HCT116 (cell line): Measurements from ENCODE around the gene ZFTA. TPM values are rescaled to one million over a fixed set of nuclear protein-coding genes. Genes with fewer than 3 reads are reported as not detected.

Source experiments
- ATAC-seq: fragments of 200-7000 bp; cut with Tn5 transposase; 2 replicates; pipeline ENCODE4 v1.9.1; 2020; ENCODE audit warnings: mild to moderate bottlenecking, moderate library complexity
- BruUV-seq: library from RNA; stranded (reverse); fragments of 400-500 nt; replicated peaks from 2 replicates; lab custom pipeline; 2021; lab: Mats Ljungman, UMichigan
- CTCF ChIA-PET: fragments of 300-600 bp; sonication (Branson Sonifier 250); formaldehyde crosslinking; loops from one replicate; lab custom pipeline; 2021; ENCODE audit warnings: antibody characterized with exemption; lab: Charles Lee
- POLR2A ChIA-PET: fragments of 300-600, 350-600 bp; sonication (Branson Sonifier 250); formaldehyde crosslinking; loops from one replicate; lab custom pipeline; 2021; ENCODE audit warnings: antibody characterized with exemption; lab: Charles Lee
- RAD21 ChIA-PET, 2 experiments: fragments of 300-600 bp; sonication (Branson Sonifier 250); formaldehyde crosslinking; loops; one replicate each; lab custom pipeline; 2023; ENCODE audit warnings: low total read pairs in 2 of 2; ENCODE audit not compliant: uncharacterized antibody in 2 of 2, unreplicated experiment in 2 of 2, low non-redundant PET in 1 of 2; lab: Charles Lee
- DNase-seq: peaks from one replicate; pipeline ENCODE4 v3.0.0-alpha.2; 2010; ENCODE audit warnings: low read depth, low spot score
- H2AFZ ChIP-seq: fragments of 200-600 bp; shearing (Covaris generic), sonication (generic); 2 replicates; pipeline ENCODE4 v1.6.1; 2017; ENCODE audit warnings: low read depth, mixed run types, mixed read lengths, antibody characterized with exemption, low read length; ENCODE audit not compliant: poor library complexity, severe bottlenecking
- H3K27ac ChIP-seq: 2 replicates; pipeline ENCODE4 v1.5.1; 2012; ENCODE audit warnings: low read depth, low read length
- H3K27me3 ChIP-seq: fragments of 200-600 bp; sonication (generic); 2 replicates; pipeline ENCODE4 v1.6.1; 2016; ENCODE audit warnings: mixed run types, low read length, mixed read lengths; ENCODE audit not compliant: insufficient read depth
- H3K36me3 ChIP-seq, 2 experiments: fragments of 200-500 bp in 1 of 2; fragments of 200-600 bp in 1 of 2; sonication (Bioruptor generic) in 1 of 2; sonication (generic) in 1 of 2; 2 replicates each; pipeline versions ENCODE4 v1.5.1 to v1.6.1; 2014 to 2016; ENCODE audit warnings: low read length in 2 of 2, inconsistent platforms in 1 of 2, mixed read lengths in 1 of 2, mixed run types in 1 of 2; ENCODE audit not compliant: insufficient read depth in 2 of 2, control insufficient read depth in 1 of 2
- H3K4me1 ChIP-seq, 2 experiments: fragments of 200-600 bp in 1 of 2; sonication (generic) in 1 of 2; 2 replicates each; pipeline versions ENCODE4 v1.5.1 to v1.6.1; 2012 to 2017; ENCODE audit warnings: low read length in 2 of 2, inconsistent platforms in 1 of 2, mild to moderate bottlenecking in 1 of 2, mixed read lengths in 1 of 2, mixed run types in 1 of 2, moderate library complexity in 1 of 2; ENCODE audit not compliant: insufficient read depth in 2 of 2, control insufficient read depth in 1 of 2
- H3K4me2 ChIP-seq: fragments of 200-600 bp; sonication (generic); 2 replicates; pipeline ENCODE4 v1.6.1; 2017; ENCODE audit warnings: mixed run types, low read length, mixed read lengths
- H3K4me3 ChIP-seq, 2 experiments: fragments of 200-600 bp in 1 of 2; sonication (generic) in 1 of 2; replicated peaks in 1 of 2; 2 replicates each; pipeline ENCODE4 v1.5.1; 2011 to 2016; ENCODE audit warnings: low read length in 2 of 2, control low read depth in 1 of 2, low read depth in 1 of 2, mild to moderate bottlenecking in 1 of 2, mixed read lengths in 1 of 2, mixed run types in 1 of 2
- H3K79me2 ChIP-seq: fragments of 200-600 bp; sonication (generic); 2 replicates; pipeline ENCODE4 v1.6.1; 2017; ENCODE audit warnings: mild to moderate bottlenecking, mixed run types, low read length, moderate library complexity, mixed read lengths; ENCODE audit not compliant: insufficient read depth
- H3K9ac ChIP-seq: fragments of 200-600 bp; sonication (generic); 2 replicates; pipeline ENCODE4 v1.6.1; 2016; ENCODE audit warnings: low read length, mixed read lengths
- H3K9me2 ChIP-seq: fragments of 200-600 bp; sonication (generic), shearing (Covaris generic); 2 replicates; pipeline ENCODE4 v1.6.1; 2017; ENCODE audit warnings: mixed run types, mild to moderate bottlenecking, moderate library complexity; ENCODE audit not compliant: insufficient read depth
- H3K9me3 ChIP-seq, 2 experiments: fragments of 200-500 bp in 1 of 2; fragments of 200-600 bp in 1 of 2; sonication (Bioruptor generic) in 1 of 2; sonication (generic) in 1 of 2; 2 replicates each; pipeline ENCODE4 v1.6.1; 2014 to 2017; ENCODE audit warnings: low read length in 2 of 2, mixed read lengths in 2 of 2, inconsistent platforms in 1 of 2, low read depth in 1 of 2, mild to moderate bottlenecking in 1 of 2, mixed run types in 1 of 2, moderate library complexity in 1 of 2; ENCODE audit not compliant: control insufficient read depth in 1 of 2, insufficient read depth in 1 of 2
- H4K20me1 ChIP-seq: fragments of 200-600 bp; sonication (generic), shearing (Covaris generic); 2 replicates; pipeline ENCODE4 v1.6.1; 2017; ENCODE audit warnings: mixed run types, mild to moderate bottlenecking, moderate library complexity; ENCODE audit not compliant: insufficient read depth
- CBX3 ChIP-seq: IDR thresholded peaks from 2 replicates; pipeline ENCODE4 v1.6.1; 2012; ENCODE audit warnings: low read depth
- CEBPB ChIP-seq: IDR thresholded peaks from 2 replicates; pipeline ENCODE4 v1.6.1; 2012; ENCODE audit warnings: low read depth
- EGR1 ChIP-seq: IDR thresholded peaks from 2 replicates; pipeline ENCODE4 v1.6.1; 2012; ENCODE audit warnings: low read depth
- ELF1 ChIP-seq: IDR thresholded peaks from 2 replicates; pipeline ENCODE4 v1.6.1; 2012; ENCODE audit warnings: low read depth, borderline replicate concordance
- EZH2phosphoT487 ChIP-seq: fragments of 200-600 bp; IDR thresholded peaks from 2 replicates; pipeline ENCODE4 v1.6.1; 2018; ENCODE audit warnings: antibody characterized with exemption, borderline replicate concordance
- FOSL1 ChIP-seq: IDR thresholded peaks from 2 replicates; pipeline ENCODE4 v1.6.1; 2012; ENCODE audit warnings: low read depth
- MAX ChIP-seq: IDR thresholded peaks from 2 replicates; pipeline ENCODE4 v1.6.1; 2012
- POLR2A ChIP-seq: IDR thresholded peaks from 2 replicates; pipeline ENCODE4 v1.7.0; 2011; ENCODE audit warnings: borderline replicate concordance; ENCODE audit not compliant: insufficient read depth, insufficient read length; ENCODE audit errors: extremely low read depth
- POLR2AphosphoS5 ChIP-seq: IDR thresholded peaks from 2 replicates; pipeline ENCODE4 v1.6.1; 2011; ENCODE audit warnings: mild to moderate bottlenecking, low read depth, low read length, moderate library complexity
- RAD21 ChIP-seq: IDR thresholded peaks from 2 replicates; pipeline ENCODE4 v1.6.1; 2012; ENCODE audit warnings: low read depth, mild to moderate bottlenecking
- SIN3A ChIP-seq: IDR thresholded peaks from 2 replicates; pipeline ENCODE4 v1.6.1; 2012; ENCODE audit warnings: low read depth
- SP1 ChIP-seq: IDR thresholded peaks from 2 replicates; pipeline ENCODE4 v1.6.1; 2012; ENCODE audit warnings: low read depth
- SRF ChIP-seq: IDR thresholded peaks from 2 replicates; pipeline ENCODE4 v1.6.1; 2012; ENCODE audit warnings: low read depth
- TCF7L2 ChIP-seq: IDR thresholded peaks from 2 replicates; pipeline ENCODE4 v1.7.0; 2011; ENCODE audit warnings: borderline replicate concordance, inconsistent platforms; ENCODE audit not compliant: insufficient read depth, insufficient read length; ENCODE audit errors: extremely low read depth
- ZNF274 ChIP-seq: fragments of 200-500 bp; sonication (Bioruptor generic); IDR thresholded peaks from 2 replicates; pipeline ENCODE4 v1.6.1; 2014; ENCODE audit warnings: mild to moderate bottlenecking, low read depth, low read length, inconsistent platforms
- intact Hi-C: fragments of 100-400 bp; cut with micrococcal nuclease; formaldehyde crosslinking; loops from 2 replicates; pipeline ENCODE4 v1.10.0; 2022
- total RNA-seq: library from RNA; stranded (reverse); gene quantifications from one replicate; pipeline ENCODE4 v1.2.1, GENCODE V29; 2021; ENCODE audit not compliant: unreplicated experiment
- TF ChIP-seq, protein P1 (sequence below): IDR thresholded peaks from 2 replicates; pipeline ENCODE4 v1.6.1; 2012; ENCODE audit warnings: low read depth

Gene ZFTA
- total RNA-seq, 1 experiment from 2014 or later = 14.7 TPM

- Histone ChIP-seq H3K9me3 (no peaks in the 10 kb centered on the region), H3K36me3 (peaks cover 5 to 9% of the 10 kb centered on the region in 2 experiments; a peak in 3 of 4 replicates), H3K9me2 (no peaks in the 10 kb centered on the region), H3K9ac (no peak overlapping the region), H3K4me3 (no peak overlapping the region), H4K20me1 (peaks cover 2% of the 10 kb centered on the region; the same call in 1 of the 2 replicates), H2AFZ (no peak overlapping the region), H3K79me2 (peaks cover 11% of the 10 kb centered on the region), H3K27ac (no peak overlapping the region), H3K4me2 (no peak overlapping the region), H3K27me3 (no peaks in the 10 kb centered on the region), H3K4me1 (peaks cover 8% of the 10 kb centered on the region in 2 experiments)
- ChIA-PET POLR2A (no interaction called here), CTCF (no interaction called here), RAD21 (no interaction called here)
- intact Hi-C loops = no loop called here
- ATAC-seq = no peak
- TF ChIP-seq ELF1 = no peak
- DNase-seq = no peak
- BruUV-seq = TSS peak; percentile 9
These were observed 6.5 kb downstream of the ZFTA start for GRCh38 chr11:63761931-63762653.

- ATAC-seq (no peak), DNase-seq (no peak)
- H2AFZ ChIP-seq = no peak overlapping the region
- no TSS peak for BruUV-seq
- H3K27me3 ChIP-seq = no peaks in the 10 kb centered on the region
- peak overlapping the region; percentile 4; the same call in 1 of the 2 replicates for H3K27ac ChIP-seq
- H3K36me3 ChIP-seq = peaks cover 5 to 12% of the 10 kb centered on the region in 2 experiments; a peak in 3 of 4 replicates
- ChIA-PET RAD21 (no interaction called here), POLR2A (no interaction called here), CTCF (no interaction called here)
- no peaks in the 10 kb centered on the region for H3K9me3 ChIP-seq
- TF ChIP-seq EGR1 (no peak), ELF1 (no peak), ZNF274 (no peak), RAD21 (no peak), POLR2AphosphoS5 (no peak), POLR2A (no peak), SIN3A (no peak), SRF (no peak), CEBPB (no peak), CBX3 (no peak), TCF7L2 (no peak), EZH2phosphoT487 (no peak), SP1 (no peak), FOSL1 (no peak), MAX (no peak)
- TF ChIP-seq, protein P1, sequence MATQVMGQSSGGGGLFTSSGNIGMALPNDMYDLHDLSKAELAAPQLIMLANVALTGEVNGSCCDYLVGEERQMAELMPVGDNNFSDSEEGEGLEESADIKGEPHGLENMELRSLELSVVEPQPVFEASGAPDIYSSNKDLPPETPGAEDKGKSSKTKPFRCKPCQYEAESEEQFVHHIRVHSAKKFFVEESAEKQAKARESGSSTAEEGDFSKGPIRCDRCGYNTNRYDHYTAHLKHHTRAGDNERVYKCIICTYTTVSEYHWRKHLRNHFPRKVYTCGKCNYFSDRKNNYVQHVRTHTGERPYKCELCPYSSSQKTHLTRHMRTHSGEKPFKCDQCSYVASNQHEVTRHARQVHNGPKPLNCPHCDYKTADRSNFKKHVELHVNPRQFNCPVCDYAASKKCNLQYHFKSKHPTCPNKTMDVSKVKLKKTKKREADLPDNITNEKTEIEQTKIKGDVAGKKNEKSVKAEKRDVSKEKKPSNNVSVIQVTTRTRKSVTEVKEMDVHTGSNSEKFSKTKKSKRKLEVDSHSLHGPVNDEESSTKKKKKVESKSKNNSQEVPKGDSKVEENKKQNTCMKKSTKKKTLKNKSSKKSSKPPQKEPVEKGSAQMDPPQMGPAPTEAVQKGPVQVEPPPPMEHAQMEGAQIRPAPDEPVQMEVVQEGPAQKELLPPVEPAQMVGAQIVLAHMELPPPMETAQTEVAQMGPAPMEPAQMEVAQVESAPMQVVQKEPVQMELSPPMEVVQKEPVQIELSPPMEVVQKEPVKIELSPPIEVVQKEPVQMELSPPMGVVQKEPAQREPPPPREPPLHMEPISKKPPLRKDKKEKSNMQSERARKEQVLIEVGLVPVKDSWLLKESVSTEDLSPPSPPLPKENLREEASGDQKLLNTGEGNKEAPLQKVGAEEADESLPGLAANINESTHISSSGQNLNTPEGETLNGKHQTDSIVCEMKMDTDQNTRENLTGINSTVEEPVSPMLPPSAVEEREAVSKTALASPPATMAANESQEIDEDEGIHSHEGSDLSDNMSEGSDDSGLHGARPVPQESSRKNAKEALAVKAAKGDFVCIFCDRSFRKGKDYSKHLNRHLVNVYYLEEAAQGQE = no peak
- H3K79me2 ChIP-seq = peaks cover 2% of the 10 kb centered on the region; the same call in 1 of the 2 replicates
- H3K4me2 ChIP-seq = no peak overlapping the region
- H4K20me1 ChIP-seq = no peaks in the 10 kb centered on the region
- no peak overlapping the region for H3K4me3 ChIP-seq
- no peaks in the 10 kb centered on the region; a peak in 1 of 4 replicates for H3K4me1 ChIP-seq
- intact Hi-C loops = no loop called here
- H3K9ac ChIP-seq = no peak overlapping the region
- no peaks in the 10 kb centered on the region for H3K9me2 ChIP-seq
These were observed 7.4 kb downstream of the ZFTA start for GRCh38 chr11:63761188-63761587.
